Stimulated activated CD4-positive, alpha-beta T cell treated with anti-CD3 and anti-CD28 coated beads, Interleukin-4, amount 100 ng/mL, for 24 hours (primary cell): ENCODE results near the gene PGM5.
"Not testable (repeated sequence)": the region's sequence is repeated elsewhere in the genome, so short reads cannot be mapped to it uniquely, and the experiment has no call there.

Experiments used
- DNase-seq: peaks from one replicate; pipeline ENCODE4 v3.0.0-alpha.2; 2020

Gene PGM5

DNA sequence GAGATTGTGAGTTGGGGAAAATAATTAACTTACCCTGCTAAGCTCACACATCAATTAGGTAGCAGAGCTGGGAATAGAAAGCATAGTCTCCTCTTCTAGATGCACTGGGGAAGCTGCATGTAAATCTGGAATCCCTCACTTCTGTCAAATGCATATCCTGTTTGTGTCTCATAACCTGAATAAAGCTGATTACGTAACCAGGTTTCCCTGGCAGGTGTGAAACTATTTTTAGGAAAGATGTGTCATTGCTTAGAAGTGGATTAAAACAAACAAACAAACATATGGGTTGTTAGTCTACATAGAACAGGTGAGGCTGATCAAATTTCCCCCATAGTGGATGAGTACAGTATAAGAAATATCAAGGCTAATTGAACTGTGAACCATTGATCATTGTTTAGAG, 27.5 kb downstream of the PGM5 start:
- DNase-seq, result not testable (repeated sequence)

DNA sequence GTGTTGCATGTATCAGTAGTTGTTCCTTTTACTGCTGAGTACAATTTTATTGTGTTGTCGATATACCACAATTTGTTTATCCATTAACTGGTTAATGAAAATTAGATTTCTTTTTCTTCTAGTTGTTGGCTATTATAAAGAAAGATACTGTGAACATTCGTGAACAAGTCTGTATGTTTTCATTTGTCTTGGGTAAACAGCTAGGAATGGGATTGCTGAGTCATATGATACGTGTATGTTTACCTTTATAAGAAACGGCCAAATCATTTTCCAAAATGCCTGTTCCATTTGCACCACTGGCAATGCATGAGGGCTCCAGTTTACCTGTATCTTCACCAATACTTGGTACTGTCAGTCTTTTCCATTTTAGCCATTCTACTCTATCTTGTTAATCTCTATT, 33.1 kb downstream of the PGM5 start:
- DNase-seq, result not testable (repeated sequence)

DNA sequence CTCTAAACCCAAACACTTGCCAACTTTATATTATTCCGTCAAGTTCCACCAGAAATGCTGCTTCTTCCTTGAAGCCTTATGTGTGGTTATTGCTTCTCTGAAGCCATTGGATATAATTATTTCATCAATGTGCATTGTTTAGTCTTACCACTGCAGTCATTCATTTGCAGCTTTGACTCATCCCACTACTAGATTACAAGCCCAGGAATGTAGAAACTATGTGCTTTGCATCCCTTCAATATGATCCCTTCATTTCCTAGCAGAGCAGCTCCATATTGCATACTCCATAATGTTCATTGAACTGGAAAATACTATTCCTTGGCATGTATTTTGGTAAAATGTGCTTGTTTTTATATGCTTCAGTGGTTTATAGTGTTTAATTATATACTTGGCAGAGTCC, 34.3 kb downstream of the PGM5 start:
- DNase-seq, result not testable (repeated sequence)

DNA sequence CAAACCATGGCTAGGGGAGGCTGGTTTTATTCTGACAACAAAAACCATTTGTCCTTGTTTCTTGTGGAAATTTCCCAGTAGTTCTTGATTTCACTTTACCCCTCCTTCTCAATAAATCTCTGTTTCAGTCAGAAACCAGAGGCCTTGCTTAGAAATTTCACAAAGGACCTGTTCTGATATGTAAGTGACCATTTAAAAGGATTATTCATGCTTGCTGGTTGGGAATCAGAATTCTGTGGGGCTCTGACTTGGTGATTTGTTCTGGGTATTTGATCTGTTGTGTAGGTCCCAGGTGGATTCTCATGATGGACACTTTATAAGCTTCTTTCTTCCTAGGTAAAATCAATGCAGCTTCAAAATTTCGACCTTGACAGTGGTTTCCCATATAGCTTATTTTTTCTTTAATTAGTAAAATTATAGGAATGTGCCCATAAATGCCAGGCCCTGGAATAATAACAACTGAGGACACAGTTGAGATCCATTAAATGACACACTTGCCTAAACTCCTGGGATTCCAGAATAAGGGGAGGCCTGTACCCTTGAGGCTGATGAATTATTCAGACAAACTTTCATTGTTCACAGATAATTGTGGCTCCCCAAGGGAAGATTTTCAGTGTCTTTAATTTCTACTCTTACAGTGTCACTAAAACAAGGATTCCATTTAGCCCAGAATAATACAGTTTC, 40.1 kb downstream of the PGM5 start:
- not testable (repeated sequence) for DNase-seq

DNA sequence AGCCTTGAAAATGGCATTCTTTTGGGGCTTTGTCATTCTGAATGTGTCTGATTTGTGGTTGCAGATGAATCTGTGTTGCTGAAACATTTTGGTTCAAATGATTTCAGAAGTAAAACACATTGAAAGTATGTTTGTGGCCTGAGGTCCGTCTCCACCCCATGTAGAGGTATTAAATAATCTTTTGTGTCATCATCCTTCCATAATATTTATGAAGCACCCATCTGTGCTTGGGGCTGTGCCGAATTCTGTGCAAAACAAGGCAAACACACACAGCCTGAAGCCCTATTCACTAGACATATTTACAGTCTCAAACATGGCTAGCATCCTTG, 40.6 kb downstream of the PGM5 start:
- not testable (repeated sequence) for DNase-seq

DNA sequence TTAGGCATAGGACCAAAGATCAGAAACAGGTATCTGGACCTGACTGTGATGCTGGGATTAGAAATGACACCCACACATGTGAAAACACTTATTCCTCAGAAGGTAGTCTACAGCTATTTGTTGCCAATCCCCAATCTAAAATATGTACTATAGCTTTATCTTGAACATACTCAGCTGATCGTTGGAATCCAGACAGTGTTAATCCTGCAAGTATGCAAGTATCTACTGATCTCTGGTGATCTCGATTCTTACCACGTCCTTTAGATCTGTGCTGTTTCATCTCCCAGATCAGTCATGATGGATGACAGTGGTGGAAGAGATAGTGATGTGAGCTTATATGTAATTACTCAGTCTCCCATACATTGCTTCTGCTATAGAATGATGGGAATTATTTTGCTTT, 41.4 kb downstream of the PGM5 start:
- DNase-seq, result not testable (repeated sequence)

DNA sequence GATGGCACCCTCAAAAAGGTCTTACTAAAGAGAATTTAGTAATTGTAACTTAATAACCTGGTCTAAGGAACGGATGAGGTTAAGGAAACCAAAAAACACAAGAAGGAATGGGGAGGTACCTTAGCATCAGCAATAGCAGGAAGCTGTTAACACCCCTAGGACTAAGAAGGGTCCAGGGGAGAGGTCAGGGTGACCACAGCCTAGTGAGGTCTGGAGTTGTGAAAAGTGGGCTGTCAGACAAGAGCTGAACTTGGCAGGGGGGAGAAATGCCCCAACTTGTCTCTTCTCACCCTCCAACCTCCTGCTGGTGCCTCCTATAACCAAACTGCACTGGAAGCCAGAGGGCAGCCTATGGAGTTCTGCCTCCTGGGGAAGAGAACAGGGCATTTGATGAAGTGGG, 41.9 kb downstream of the PGM5 start:
- DNase-seq, result not testable (repeated sequence)

DNA sequence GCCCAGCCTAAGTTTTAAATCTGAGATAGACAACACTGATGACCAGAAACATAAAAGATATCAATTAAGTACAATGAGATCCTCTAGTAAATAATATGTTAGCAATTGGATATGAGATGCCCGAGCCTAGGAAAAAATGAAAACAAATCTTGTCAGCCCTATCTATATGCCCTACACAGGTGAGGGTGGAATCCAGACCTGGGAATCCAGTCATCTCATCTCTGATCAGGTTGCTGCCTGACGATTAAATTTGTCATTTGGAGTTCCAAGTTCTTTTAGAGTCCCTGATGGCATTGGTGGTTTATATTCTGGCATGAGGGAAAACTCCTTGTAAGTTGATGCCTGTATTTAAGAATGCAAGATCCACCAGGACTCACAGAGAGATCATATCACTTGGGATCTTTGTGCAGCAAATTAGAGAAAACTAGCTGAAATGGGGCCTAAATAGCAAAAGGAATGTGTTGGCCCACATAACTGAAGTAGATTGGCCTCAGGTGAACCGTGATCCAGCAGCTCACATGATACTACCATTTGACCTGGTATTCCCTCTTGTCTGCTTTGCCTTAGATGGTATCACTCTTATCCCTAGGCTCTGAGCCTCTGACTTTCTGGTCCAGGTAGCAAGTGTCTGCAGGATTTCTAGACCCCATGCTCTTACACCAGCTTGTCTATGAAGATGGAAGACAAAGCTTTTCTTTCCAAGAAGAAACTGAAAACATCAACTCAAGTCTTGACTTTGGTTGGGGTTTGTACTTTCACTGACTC, 48.2 kb downstream of the PGM5 start:
- not testable (repeated sequence) for DNase-seq

DNA sequence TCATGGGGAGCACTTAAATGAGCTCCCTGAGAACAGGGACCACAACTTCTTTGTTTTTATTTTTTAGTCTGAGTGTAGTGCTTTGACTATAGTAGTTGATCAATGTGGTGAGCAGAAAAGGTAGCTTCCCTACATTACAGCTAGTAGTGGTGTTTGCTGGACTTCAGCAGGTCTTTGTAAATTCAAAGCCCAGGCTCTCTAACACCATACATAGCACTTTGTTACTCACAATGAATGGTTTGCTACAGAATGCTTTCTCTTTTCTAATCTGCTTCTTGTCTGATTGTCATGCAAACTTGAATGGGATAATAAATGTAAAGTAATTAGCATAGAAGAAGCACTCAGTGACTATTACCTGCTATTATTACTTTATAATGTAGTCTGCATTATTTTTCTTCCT, 55.5 kb downstream of the PGM5 start:
- not testable (repeated sequence) for DNase-seq

DNA sequence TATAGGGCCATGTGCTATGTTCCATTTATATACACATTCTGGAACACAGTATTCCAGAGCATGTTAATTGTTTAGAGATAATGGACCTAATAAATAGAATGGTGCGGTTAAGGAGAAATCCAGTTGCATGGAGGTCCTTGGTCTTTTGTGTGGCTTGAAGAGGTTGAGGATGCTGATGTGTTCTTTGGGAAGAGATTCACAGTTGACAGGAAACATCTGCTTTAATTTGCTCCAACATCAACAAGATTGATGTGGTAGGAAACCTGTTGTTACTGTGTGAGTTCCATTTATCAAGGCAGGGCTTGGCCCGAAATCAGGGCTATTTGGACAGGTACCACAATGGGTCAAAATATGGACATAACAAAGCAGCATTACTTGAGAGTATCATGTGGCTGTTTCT, 56.3 kb downstream of the PGM5 start:
- DNase-seq, result not testable (repeated sequence)

DNA sequence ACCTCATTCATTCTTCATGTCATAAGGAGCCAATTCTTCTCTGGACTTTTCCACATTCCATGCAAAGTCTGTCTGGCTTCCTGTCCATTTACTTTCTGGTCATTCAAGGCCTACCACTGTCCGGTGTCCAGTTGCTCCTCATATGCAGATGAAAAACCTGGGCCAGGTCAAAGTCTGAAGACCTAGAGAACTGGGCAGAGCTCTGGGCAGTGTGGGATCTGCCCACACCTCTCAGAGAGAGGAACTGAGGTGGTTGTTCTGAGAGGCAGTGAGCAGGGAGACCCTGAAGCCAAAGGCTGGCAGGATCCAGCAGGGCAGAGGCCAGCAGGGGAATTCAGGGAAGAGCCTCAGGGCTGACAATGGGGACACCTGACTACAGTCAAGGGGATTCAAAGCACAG, 58.7 kb downstream of the PGM5 start:
- DNase-seq, result not testable (repeated sequence)

DNA sequence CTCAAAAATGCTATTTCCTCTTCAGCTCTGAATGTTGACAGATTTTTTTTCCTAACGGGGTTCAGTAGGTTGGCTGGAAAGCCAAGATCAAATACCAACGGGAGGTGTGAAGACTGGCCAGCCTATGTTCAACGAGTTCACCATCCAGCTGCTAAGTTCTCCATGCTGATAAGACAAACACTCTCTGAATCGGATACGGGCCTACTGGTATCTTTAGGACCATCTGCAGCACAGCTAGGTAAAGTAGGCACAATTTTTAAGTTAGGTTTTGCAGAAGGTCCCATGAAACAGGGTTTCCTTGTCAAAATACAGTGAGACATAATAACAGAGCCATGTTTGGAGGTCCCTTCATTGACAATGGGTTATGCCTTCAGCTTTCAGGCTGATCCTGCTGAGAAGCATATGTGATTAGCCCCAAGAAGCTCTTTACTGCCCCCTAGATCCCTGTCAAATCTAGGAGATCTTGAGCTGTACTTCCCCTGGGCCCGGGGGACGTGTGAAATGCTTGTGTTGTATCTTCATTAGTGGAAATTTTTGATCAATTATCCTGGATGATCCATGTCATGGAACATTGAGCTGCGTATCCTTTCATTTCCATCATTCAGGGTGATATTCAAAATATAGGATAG, 60.6 kb downstream of the PGM5 start:
- DNase-seq, result no peak

DNA sequence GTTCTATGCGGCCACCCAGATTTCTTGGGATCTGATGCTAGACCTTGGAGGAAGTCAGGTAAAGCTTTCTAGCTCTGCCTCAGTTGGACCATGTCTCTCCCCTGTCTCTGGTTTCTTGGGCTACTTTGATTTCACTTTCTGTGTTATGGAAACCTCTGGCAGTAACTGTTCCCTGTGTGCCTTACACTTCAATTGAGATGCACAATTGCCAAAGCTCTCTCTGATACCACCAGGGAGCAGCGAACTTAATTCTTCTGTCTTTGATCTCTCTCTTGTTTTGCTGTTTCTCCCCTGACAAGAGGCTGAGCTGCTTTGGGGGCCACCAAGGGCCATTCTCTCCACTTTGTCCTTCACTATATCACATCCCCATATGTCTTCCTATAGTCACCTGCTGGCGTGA, 61.4 kb downstream of the PGM5 start:
- DNase-seq, result no peak

DNA sequence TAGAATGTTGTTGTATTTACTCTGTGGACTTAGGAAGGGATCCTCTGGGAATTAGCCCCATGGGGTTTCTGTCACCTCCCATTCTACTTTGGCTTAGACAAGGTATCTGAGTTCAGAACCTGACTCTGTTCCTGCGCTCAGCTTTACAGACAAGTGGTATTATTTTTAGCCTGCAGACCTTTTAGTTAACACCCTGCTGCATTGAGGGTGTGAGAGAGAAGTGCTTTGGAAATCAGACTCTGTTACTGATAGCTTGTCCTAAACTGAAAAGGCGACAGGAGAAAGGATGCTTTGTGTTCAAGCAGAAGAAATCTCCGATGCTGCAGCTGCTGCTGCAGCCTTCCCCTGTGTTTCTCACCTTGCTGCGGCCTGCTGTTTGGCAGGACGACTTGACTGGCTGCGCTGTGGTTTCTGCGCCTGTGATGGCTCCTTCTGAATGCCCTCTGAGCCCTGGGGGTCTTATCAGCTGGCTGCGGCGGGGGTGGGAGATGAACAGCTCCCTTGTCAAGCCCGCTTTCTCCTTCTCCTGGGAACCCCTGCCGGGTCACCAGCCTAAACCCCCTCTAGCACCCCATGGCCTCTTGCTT, 61.9 kb downstream of the PGM5 start:
- DNase-seq, result no peak

DNA sequence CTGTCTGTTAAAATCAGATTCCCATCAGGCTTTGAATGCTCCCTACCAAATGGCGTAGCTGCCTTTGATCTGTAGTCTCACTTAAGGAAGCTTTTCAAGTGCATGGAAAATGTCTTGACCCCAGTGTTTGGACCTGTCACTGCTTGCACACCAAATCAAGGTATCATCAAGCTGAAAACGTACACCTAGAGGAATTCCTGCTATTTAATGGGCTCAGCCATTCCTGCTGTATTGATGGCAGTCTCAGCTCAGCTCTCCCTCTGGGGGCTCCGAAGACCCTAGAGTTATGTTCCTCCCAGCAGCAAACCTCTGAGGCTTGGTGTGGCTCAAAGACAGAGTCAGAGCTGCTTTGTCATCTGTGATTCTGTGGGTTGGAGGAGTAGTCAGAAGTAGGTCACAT, 63.5 kb downstream of the PGM5 start:
- no peak for DNase-seq

DNA sequence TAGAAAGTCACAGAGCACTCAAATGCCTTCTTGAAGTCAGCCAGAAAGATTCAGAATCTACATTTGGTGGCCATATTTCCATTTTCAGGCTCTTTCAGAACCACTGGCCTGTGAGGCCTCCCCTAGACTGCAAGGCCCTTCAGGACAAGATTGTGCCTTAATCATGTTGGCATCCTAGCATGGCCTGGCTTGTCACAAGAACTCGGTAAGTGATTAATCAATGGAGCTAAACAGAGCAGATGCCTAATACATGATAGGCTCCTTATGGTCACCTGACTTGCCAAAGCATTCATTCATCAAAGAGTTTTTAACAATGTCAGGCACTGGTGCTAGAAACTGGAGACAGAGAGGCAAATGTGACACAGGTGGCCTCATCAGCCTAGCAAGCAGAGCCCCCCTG, 70.3 kb downstream of the PGM5 start:
- DNase-seq, result no peak

DNA sequence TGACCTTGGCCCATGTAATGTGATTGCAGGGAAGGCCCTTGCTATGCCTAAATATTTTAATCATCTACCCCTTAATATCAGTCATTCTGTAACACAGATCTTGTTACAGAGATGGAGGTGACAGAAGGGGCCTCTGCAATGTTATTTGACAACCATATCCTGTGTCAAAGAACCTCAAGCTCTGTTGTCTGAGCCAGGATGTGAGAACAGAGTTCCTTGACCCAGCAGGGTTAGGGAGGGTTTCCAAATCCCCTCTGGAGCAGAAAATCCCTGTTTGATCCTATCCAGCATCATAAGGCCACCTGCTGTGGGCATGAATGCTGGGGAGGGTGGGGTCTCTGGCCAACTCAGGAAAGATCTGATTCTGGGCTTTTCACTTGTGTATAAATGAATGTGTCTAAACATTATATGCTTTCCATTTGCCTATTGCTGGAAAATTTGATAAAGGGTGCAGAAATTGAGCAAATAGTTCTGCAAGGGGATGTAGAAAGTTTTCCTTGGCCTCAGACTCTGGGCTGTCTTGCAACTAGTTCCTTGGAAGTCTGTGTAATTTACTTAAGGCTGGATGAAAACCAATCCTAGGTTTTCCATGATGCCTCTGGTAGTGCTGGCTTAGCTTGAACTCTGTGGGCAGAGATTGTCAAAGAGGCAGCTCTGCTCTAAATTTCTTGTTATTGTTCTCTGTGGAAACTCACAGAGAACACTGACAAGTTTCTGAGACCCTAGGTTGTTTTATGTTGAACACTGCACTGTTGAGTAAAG, 71.0 kb downstream of the PGM5 start:
- no peak for DNase-seq

DNA sequence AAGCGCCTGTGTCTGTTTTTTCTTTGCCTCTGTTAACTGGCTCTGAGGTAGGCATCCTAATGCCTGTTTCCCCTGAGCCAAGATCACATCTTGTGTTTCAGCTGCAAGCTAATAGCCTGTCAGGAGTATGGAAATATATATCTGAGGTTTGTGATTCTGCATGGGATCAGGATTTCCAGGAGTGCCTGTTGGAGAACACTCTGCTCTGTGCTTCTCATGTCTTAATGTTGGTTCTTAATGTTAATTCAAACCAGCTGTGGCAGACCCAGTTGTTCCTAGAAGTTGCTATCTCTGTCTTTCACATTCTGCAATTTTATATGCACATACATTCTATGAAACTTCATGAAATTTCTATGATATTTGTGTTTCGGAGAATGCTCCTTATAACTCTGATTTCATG, 72.1 kb downstream of the PGM5 start:
- DNase-seq, result no peak

DNA sequence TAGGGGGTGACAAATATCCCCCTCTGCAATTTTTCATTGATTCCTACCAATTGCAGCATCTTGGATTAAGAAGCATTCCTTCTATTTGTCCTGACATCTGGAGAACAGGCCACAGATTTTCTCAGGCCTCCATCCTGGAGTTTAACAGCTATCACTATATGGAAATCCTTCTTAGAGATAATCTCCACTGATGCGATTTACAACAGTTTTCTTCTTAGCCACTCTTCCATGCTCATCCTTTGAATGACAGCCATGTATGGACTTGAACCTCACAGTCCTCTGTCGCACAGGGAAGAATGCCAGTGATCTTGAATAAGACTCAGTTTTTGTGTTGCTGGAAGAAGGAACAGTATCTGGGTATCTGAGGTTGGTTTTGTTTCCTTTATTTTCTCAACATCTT, 73.2 kb downstream of the PGM5 start:
- no peak for DNase-seq

DNA sequence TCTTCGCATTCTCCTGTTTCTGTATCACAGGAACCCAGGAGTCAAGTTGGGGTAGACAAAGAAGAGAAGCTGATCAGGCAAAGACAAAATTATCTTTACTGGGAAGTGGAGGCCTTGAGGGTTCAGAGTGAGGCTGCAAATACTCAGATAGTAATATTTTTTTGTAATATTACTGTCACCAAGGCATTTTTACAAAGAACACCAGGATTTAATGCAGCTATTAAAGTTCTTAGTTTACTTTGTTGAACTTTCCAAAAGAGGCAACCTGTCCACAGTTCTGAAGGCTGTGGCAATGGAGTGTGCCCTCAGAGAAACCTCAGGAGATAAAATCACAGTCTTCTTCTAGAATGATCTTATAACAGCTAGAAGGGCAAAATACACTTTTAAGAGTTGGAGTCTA, 74.9 kb downstream of the PGM5 start:
- no peak for DNase-seq

DNA sequence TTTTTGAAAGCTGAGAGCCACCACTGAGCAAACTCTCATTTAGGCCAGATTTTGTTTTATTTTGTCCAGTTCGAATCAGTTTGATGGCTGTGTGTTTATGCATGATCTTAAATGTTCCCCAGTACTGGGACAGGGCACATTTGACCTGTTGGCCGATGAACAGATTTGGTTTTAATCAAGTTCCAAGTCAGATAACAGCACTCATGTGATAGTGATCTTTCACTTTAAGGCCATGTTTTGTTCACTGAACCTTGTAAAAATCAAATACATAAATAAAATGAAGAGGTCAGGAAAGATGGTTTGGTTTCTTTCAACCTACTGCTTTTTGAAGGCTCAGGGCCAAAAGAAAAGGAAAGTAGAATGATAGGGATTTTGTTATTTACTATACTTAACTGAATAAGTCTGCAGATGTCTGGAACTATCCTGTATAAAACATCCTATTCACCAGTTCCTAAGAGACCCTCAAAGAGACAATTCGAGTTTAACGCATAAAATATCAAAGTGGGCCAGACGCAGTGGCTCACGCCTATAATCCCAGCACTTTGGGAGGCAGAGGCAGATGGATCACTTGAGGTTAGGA, 77.2 kb downstream of the PGM5 start:
- DNase-seq, result no peak

DNA sequence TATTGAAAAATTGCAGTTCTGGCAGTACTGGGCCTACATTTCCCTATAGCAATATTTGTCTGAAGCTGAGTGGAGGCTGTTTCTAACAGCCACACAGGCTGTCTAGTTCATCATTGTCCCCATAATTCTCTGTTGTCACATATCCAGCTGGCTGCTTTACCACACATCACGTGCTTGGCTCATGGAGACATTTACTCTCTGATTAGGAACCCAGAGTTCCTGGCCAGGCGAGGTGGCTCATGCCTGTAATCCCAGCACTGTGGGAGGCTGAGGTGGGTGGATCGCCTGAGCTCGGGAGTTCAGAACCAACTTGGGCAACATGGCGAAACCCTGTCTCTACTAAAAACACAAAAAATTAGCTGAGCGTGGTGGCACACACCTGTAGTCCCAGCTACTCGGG, 81.4 kb downstream of the PGM5 start:
- no peak for DNase-seq

DNA sequence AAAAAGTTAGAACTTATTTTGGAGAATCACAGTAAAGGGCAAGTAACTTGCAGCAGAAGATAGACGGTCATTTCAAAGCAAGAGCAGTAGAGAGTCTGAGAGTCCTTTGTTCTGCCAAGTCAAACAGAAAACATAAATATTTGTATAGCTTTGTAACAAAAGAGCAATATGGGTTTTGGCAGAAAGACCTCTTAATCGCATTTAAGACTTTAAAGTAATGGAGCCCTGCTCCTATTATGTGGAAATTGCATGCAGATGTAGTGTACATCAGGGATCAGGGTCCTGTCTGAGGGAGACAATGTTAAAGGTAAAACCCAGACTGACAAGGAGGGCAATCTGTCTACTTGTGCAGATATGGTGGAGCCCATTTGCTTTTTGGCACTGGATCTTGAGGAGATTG, 87.2 kb downstream of the PGM5 start:
- DNase-seq, result no peak
